GM21515 (cell line): Measurements from ENCODE around the gene GOLGA6L10.
"Not testable (repeated sequence)": the region's sequence is repeated elsewhere in the genome, so short reads cannot be mapped to it uniquely, and the experiment has no call there.

Experiments used
- ATAC-seq: cut with Tn5 transposase; IDR thresholded peaks from one replicate; pipeline ENCODE4 v1.9.1; 2021; ENCODE audit not compliant: unreplicated experiment

GOLGA6L10 gene

GRCh38 chr15:82342632-82343374 lies 6.5 kb downstream of the GOLGA6L10 start:
- ATAC-seq: not testable (repeated sequence)

GRCh38 chr15:82338573-82338972 lies 10.7 kb downstream of the GOLGA6L10 start:
- not testable (repeated sequence) for ATAC-seq

DNA sequence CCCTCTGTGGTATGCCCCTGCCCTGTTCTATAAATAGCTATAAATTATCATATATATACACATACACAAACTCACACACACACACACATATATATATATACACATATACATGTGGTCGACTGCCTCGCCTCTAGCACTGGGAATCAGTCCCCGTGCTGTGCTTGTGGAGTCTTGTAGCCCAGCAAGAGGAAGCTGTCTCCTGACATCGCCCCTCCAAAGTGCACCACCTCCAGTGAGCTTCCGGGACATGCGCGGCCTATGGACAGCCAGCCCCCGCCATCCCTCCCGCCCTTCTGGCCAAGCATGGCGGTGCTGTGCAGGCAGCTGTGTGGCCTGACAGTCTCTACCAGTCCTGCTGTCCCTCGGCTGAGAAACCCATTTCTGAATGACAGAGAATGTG lies 11.2 kb downstream of the GOLGA6L10 start:
- ATAC-seq: not testable (repeated sequence)

- not testable (repeated sequence) for ATAC-seq
Measured at GRCh38 chr15:82337051-82337450, 12.2 kb downstream of the GOLGA6L10 start.

- ATAC-seq: not testable (repeated sequence)
Measured at GRCh38 chr15:82336180-82336647, 13.1 kb downstream of the GOLGA6L10 start.

DNA sequence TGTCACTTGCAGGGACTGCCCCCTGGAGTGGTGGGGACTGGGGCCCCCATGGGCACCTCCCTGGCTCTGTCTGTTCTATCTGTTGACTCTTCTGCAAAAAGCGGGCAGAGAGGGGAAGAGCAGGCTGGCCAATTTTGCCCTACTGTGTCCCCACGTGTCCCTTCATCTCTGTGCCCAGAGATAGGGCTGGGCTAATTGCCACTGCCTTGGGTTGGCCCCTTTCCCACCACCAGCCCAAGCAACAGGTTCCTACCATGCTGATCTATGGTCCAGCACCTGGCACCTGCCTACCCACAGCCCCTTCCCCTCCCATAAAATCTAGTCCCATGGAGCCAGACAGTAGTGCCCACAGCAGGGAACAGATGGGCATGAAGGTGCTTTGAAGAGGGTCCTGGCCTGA lies 14.3 kb downstream of the GOLGA6L10 start:
- not testable (repeated sequence) for ATAC-seq

GRCh38 chr15:82334554-82334932 lies 14.7 kb downstream of the GOLGA6L10 start:
- ATAC-seq: not testable (repeated sequence)

- not testable (repeated sequence) for ATAC-seq
Measured at GRCh38 chr15:82333603-82334553, 15.4 kb downstream of the GOLGA6L10 start.

GRCh38 chr15:82332711-82333602 lies 16.3 kb downstream of the GOLGA6L10 start:
- not testable (repeated sequence) for ATAC-seq

GRCh38 chr15:82331576-82332304 lies 17.5 kb downstream of the GOLGA6L10 start:
- peak; percentile 54 for ATAC-seq

DNA sequence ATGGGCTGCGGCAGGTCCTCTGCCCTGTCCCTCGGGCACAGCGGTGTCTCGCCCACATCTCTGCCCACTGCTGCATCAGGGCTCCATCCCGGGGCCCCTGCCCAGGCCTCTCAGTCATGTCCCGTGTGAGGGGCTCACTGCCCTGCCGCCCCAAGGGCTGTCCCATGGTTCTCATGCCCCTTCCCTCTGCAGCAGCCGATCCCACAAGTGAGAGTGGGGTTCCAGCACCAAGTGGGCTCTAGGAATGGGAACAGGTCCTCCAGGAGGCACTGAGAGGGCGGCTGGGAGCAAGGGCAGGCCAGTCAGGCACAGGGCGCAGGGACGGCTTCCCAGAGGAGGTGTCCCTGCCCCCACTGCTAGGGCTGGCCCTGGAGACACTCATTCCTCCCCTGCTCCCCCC lies 18.4 kb downstream of the GOLGA6L10 start:
- ATAC-seq: not testable (repeated sequence)

GRCh38 chr15:82329039-82329438 lies 20.2 kb downstream of the GOLGA6L10 start:
- ATAC-seq: not testable (repeated sequence)

DNA sequence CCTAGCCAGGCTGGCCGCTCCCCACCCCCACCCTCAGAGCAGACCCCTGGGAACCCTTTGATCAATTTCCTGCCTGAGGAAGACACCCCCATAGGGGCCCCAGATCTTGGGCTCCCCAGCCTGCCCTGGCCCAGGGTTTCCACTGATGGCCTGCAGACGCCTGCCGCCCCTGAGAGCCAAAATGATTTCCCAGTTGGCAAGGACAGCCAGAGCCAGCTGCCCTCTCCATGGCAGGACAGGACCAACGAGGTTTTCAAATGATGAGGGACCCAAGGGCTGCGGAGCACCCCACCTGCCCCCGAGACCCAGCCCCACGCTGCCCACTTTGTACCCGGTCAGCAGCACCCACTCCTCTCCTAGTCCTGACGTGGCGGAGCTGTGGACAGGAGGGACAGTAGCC lies 21.9 kb downstream of the GOLGA6L10 start:
- ATAC-seq: not testable (repeated sequence)

DNA sequence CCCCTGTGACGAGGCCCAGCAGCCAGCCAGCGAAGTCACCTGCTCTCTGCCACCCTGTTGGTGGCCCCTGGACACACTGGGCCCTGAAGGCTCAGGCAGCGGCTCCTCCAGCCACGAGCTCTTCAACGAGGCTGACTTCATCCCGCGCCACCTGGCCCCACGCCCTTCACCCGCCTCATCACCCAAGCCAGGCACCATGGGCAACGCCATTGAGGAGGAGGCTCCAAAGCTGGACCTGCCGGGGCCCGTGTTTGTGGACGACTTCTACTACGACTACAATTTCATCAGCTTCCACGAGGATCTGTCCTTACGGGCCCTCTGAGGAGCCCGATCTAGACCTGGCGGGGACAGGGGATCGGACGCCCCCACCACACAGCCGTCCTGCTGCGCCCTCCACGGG lies 22.4 kb downstream of the GOLGA6L10 start:
- not testable (repeated sequence) for ATAC-seq

GRCh38 chr15:82325646-82326045 lies 23.6 kb downstream of the GOLGA6L10 start:
- not testable (repeated sequence) for ATAC-seq

GRCh38 chr15:82324831-82325230 lies 24.4 kb downstream of the GOLGA6L10 start:
- ATAC-seq: not testable (repeated sequence)

DNA sequence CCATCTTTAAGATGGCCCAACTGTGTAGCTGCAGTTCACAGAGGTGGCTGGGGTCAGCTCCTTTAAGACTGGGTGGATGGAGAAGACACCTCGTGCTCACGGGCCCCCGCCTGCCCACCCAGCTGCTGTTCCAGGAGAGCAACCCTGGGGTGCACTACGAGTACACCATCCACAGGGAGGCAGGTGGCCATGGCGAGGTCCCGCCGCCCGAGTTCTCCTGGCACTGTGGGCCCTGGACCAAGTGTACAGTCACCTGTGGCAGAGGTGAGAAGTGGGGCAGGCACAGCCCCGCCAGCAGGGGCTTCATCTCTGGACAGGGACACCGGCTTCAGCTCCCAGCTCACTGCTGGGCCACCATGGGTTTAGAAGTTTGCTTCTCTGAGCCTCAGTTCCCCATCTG lies 26.8 kb downstream of the GOLGA6L10 start:
- ATAC-seq: not testable (repeated sequence)

DNA sequence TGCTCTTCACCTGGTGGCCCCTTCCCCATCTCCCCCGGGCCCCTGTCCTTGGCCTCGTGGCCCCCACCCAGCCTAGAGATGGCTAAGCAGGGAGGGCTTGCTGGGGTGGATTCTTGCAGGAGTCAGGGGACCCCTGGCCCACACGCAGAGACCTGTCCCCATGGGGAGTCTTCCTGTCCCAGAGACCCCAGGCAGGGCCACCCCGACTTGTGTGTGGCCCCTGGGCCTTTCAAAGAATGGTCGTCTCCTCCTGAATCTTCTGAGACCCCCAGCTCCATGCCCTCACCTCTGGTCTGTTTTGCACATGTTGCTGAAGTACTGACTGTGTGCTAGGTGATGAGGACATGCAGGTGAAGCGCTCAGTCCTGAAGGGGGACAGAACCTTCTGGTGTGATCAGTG lies 28.4 kb downstream of the GOLGA6L10 start:
- not testable (repeated sequence) for ATAC-seq

GRCh38 chr15:82319522-82320278 lies 29.6 kb downstream of the GOLGA6L10 start:
- ATAC-seq: not testable (repeated sequence)
